K562 (cell line): ENCODE data around the gene WWOX. TPM values are rescaled to one million over a fixed set of nuclear protein-coding genes. Genes with fewer than 3 reads are reported as not detected.

ENCODE experiments used
- ATAC-seq: fragments of 200-7000 bp; cut with Tn5 transposase; 3 replicates; pipeline ENCODE4 v1.9.1; 2020; ENCODE audit warnings: moderate library complexity
- BruUV-seq: library from RNA; stranded (reverse); fragments of 400-500 nt; replicated peaks from 2 replicates; lab custom pipeline; 2021; lab: Mats Ljungman, UMichigan
- CTCF ChIA-PET: fragments of 300-600 bp; formaldehyde crosslinking; extraction: SDS; loops from one replicate; lab custom pipeline; 2021; ENCODE audit warnings: low intra/inter-chr PET ratio; lab: Yijun Ruan, JAX
- POLR2A ChIA-PET: fragments of 300-600, 350-650 bp; sonication (Branson Sonifier 250); formaldehyde crosslinking; extraction: SDS; loops from one replicate; lab custom pipeline; 2021; ENCODE audit warnings: antibody characterized with exemption, inconsistent platforms; lab: Yijun Ruan, JAX
- DNase-seq, 4 experiments: peaks; one replicate each; pipeline versions ENCODE4 v3.0.0 to v3.0.0-alpha.2; 2011 to 2018; ENCODE audit warnings: low spot score in 3 of 4, mixed read lengths in 3 of 4; ENCODE audit errors: extremely low read depth in 1 of 4
- FAIRE-seq: peaks from 2 replicates; lab custom pipeline; 2011; peaks lifted over from hg19 to GRCh38; lab: Jason Lieb, UNC
- H2AFZ ChIP-seq: 2 replicates; pipeline ENCODE4 v1.6.0; 2011; ENCODE audit warnings: low read depth, low read length, control low read depth, inconsistent platforms
- H3K27ac ChIP-seq: fragments of 200-600 bp; 3 replicates; pipeline ENCODE4 v1.8.0; 2011; ENCODE audit warnings: low read depth, mild to moderate bottlenecking, control low read depth, inconsistent platforms, low read length, moderate library complexity, mixed read lengths; ENCODE audit errors: extremely low read depth
- H3K27me3 ChIP-seq, 2 experiments: fragments of 300-600 bp in 1 of 2; 2 replicates in 1 of 2; 3 replicates in 1 of 2; pipeline versions ENCODE4 v1.6.0 to v1.8.0; 2011; ENCODE audit warnings: inconsistent platforms in 2 of 2, low read length in 2 of 2, mild to moderate bottlenecking in 1 of 2, mixed read lengths in 1 of 2, moderate library complexity in 1 of 2; ENCODE audit not compliant: control insufficient read depth in 2 of 2, insufficient read depth in 2 of 2
- H3K36me3 ChIP-seq: fragments of 300-600 bp; 3 replicates; pipeline ENCODE4 v1.8.0; 2011; ENCODE audit warnings: mild to moderate bottlenecking, low read length, inconsistent platforms; ENCODE audit not compliant: control insufficient read depth, insufficient read depth
- H3K4me1 ChIP-seq, 2 experiments: fragments of 200-600 bp in 1 of 2; replicated peaks in 1 of 2; 2 replicates in 1 of 2; 3 replicates in 1 of 2; pipeline versions ENCODE4 v1.5.1 to v1.8.0; 2011; ENCODE audit warnings: inconsistent platforms in 2 of 2, low read length in 2 of 2, mild to moderate bottlenecking in 1 of 2, mixed read lengths in 1 of 2, moderate library complexity in 1 of 2; ENCODE audit not compliant: control insufficient read depth in 2 of 2, insufficient read depth in 2 of 2
- H3K4me2 ChIP-seq: 2 replicates; pipeline ENCODE4 v1.6.1; 2011; ENCODE audit warnings: low read length, control low read depth, inconsistent platforms, mixed read lengths; ENCODE audit not compliant: insufficient read depth
- H3K4me3 ChIP-seq: fragments of 200-600 bp; sonication (generic), shearing (Covaris generic); 2 replicates; pipeline ENCODE4 v1.5.1; 2016; ENCODE audit warnings: control low read depth, inconsistent platforms
- H3K79me2 ChIP-seq: fragments of 200-600 bp; 3 replicates; pipeline ENCODE4 v1.8.0; 2011; ENCODE audit warnings: low read length, inconsistent platforms; ENCODE audit not compliant: control insufficient read depth, insufficient read depth
- H3K9ac ChIP-seq, 2 experiments: 2 replicates each; pipeline versions ENCODE4 v1.6.0 to v1.6.1; 2011; ENCODE audit warnings: low read depth in 2 of 2, low read length in 2 of 2, control low read depth in 1 of 2, inconsistent platforms in 1 of 2, mild to moderate bottlenecking in 1 of 2, mixed read lengths in 1 of 2; ENCODE audit not compliant: insufficient read depth in 1 of 2
- H3K9me1 ChIP-seq: one replicate; pipeline ENCODE4 v1.6.0; 2011; ENCODE audit warnings: inconsistent platforms, mild to moderate bottlenecking, low read length, moderate library complexity; ENCODE audit not compliant: control insufficient read depth, insufficient read depth
- H3K9me3 ChIP-seq: replicated peaks from 2 replicates; pipeline ENCODE4 v1.5.1; 2011; ENCODE audit warnings: low read depth, low read length, inconsistent platforms; ENCODE audit not compliant: control insufficient read depth, insufficient read depth
- H4K20me1 ChIP-seq: replicated peaks from 2 replicates; pipeline ENCODE4 v1.6.1; 2011; ENCODE audit warnings: low read length, inconsistent platforms, mixed read lengths; ENCODE audit not compliant: control insufficient read depth, insufficient read depth
- CHD4 ChIP-seq: fragments of 200-600 bp; sonication (generic); IDR thresholded peaks from 3 replicates; pipeline ENCODE4 v1.6.1; 2012; ENCODE audit warnings: low read depth, mild to moderate bottlenecking, mixed read lengths, low read length, inconsistent platforms; ENCODE audit not compliant: insufficient read depth, insufficient replicate concordance, poor library complexity, severe bottlenecking
- NELFE ChIP-seq: IDR thresholded peaks from 2 replicates; pipeline ENCODE4 v1.6.1; 2011; ENCODE audit warnings: mild to moderate bottlenecking; ENCODE audit not compliant: insufficient read depth, insufficient read length
- NR4A1 ChIP-seq, 2 experiments: fragments of 250-450 bp in 1 of 2; fragments of 450-650 bp in 1 of 2; sonication (Bioruptor Pico) in 1 of 2; IDR thresholded peaks; 2 replicates each; pipeline versions ENCODE4 v1.4.0 to v1.6.1; 2016 to 2020; ENCODE audit warnings: mild to moderate bottlenecking in 2 of 2, missing compliant biosample characterization in 1 of 2, missing genetic modification characterization in 1 of 2, moderate library complexity in 1 of 2
- WGBS: fragments of 100-300 bp; shearing (Covaris generic); methylation state at CpG from one replicate; pipeline ENCODE4 v1.1.6; 2016; ENCODE audit warnings: low coverage, mixed read lengths; ENCODE audit not compliant: insufficient coverage; ENCODE audit errors: missing lambda C conversion rate; 5-methylcytosine and 5-hydroxymethylcytosine counted together
- in situ Hi-C: fragments of 300-500 bp; cut with MboI; formaldehyde crosslinking; loops from 4 replicates; pipeline ENCODE4 v1.15.0; 2018; ENCODE audit warnings: inconsistent platforms, mixed read lengths
- intact Hi-C: fragments of 100-400 bp; cut with micrococcal nuclease; formaldehyde crosslinking; loops from 2 replicates; pipeline ENCODE4 v1.14.2; 2022
- polyA plus RNA-seq, 8 experiments: library from polyadenylated mRNA; depleted of rRNA in 4 of 8; stranded (reverse) in 5 of 8; unstranded in 3 of 8; fragments of >200 nt; fragmentation: Nextera tagmentation in 2 of 8; fragmentation: Illumina TruSeq in 1 of 8; extraction: Ambion mirVana in 2 of 8; extraction: Trizol in 1 of 8; gene quantifications; 2 replicates each; pipeline versions ENCODE4 v1.2.1 to v1.2.3, GENCODE V29; 2011 to 2014; ENCODE audit warnings: inconsistent platforms in 1 of 8, missing spikeins in 1 of 8
- total RNA-seq, 7 experiments: library from RNA; depleted of rRNA in 6 of 7; stranded (reverse); fragments of >200 nt in 6 of 7; fragmentation: Illumina TruSeq in 2 of 7; extraction: Trizol in 2 of 7; gene quantifications; 2 replicates each; pipeline versions ENCODE4 v1.2.1 to v1.2.3, GENCODE V29; 2011 to 2021; ENCODE audit warnings: low replicate concordance in 1 of 7
- TF ChIP-seq, protein P1 (sequence below), 2 experiments: fragments of 450-650 bp; IDR thresholded peaks; 2 replicates each; pipeline ENCODE4 v1.6.1; 2016
- TF ChIP-seq, protein P2 (sequence below): fragments of 450-650 bp; IDR thresholded peaks from 2 replicates; pipeline ENCODE4 v1.6.1; 2014; ENCODE audit warnings: low read depth, mild to moderate bottlenecking, moderate library complexity, borderline replicate concordance

Gene WWOX
- total and polyA plus RNA-seq, 9 of the 15 experiments (the other 6 are each of a cell fraction or from before 2014, with no cell fraction given), result 1.6 to 22.7 (median 8.1) TPM

DNA sequence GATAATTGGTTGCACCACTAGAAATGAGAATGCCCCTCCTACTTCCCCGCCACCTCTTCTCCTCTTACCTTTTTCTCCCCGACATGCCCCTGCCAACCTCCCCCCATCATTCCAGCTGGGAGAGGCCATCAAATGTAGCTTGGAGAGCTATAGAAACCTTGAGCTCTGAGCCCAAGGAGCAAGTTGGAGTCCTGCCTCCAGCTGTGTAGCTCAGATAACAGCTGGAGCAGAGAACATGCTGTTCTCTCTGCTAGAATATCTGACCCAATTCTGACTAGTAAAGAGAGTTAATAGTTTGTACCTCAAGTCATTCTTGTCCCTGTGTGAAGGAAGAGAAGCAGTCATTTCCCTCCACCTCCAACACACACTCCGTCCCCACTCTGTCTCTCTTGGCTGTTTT is 1010.8 kb downstream of the WWOX start:
- WGBS, result 0% methylated on average over 3 of the region's 3 CpGs
- CTCF ChIA-PET, result no interaction called here
- intact Hi-C loops, result no loop called here

More for the DNA sequence above, 1010.8 kb downstream of the WWOX start:
- Histone ChIP-seq H3K9me1 (no peaks in the 10 kb centered on the region), H3K27me3 (peaks cover 5 to 12% of the 10 kb centered on the region in 2 experiments; a peak in 3 of 5 replicates), H3K4me1 (no peaks in the 10 kb centered on the region), H3K4me3 (no peak overlapping the region), H3K4me2 (no peak overlapping the region), H2AFZ (no peak overlapping the region), H3K9me3 (no peaks in the 10 kb centered on the region), H3K79me2 (no peaks in the 10 kb centered on the region), H4K20me1 (no peaks in the 10 kb centered on the region), H3K9ac (no peak overlapping the region)
- ATAC-seq (no peak), DNase-seq (no peak)
- TF ChIP-seq, protein P1, sequence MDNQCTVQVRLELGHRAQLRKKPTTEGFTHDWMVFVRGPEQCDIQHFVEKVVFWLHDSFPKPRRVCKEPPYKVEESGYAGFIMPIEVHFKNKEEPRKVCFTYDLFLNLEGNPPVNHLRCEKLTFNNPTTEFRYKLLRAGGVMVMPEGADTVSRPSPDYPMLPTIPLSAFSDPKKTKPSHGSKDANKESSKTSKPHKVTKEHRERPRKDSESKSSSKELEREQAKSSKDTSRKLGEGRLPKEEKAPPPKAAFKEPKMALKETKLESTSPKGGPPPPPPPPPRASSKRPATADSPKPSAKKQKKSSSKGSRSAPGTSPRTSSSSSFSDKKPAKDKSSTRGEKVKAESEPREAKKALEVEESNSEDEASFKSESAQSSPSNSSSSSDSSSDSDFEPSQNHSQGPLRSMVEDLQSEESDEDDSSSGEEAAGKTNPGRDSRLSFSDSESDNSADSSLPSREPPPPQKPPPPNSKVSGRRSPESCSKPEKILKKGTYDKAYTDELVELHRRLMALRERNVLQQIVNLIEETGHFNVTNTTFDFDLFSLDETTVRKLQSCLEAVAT (IDR thresholded peaks at IDR 0.05), result no peak
- TF ChIP-seq NELFE (no peak), NR4A1 (CRISPR knock-in tag; IDR thresholded peaks at IDR 0.05) (no peak), NR4A1 (tag; IDR thresholded peaks at IDR 0.05) (no peak), CHD4 (no peak)
- TF ChIP-seq, protein P2, sequence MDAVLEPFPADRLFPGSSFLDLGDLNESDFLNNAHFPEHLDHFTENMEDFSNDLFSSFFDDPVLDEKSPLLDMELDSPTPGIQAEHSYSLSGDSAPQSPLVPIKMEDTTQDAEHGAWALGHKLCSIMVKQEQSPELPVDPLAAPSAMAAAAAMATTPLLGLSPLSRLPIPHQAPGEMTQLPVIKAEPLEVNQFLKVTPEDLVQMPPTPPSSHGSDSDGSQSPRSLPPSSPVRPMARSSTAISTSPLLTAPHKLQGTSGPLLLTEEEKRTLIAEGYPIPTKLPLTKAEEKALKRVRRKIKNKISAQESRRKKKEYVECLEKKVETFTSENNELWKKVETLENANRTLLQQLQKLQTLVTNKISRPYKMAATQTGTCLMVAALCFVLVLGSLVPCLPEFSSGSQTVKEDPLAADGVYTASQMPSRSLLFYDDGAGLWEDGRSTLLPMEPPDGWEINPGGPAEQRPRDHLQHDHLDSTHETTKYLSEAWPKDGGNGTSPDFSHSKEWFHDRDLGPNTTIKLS, result no peak
- TF ChIP-seq, all 486 proteins: peak for 0
- no peak for FAIRE-seq
- POLR2A ChIA-PET, result no interaction called here
- no TSS peak for BruUV-seq
- H3K36me3 ChIP-seq, result no peaks in the 10 kb centered on the region
- in situ Hi-C loops, result no loop called here
- no peak overlapping the region for H3K27ac ChIP-seq
